ENCODE measurements around the gene CUTA. TPM values are rescaled to one million over a fixed set of nuclear protein-coding genes. Genes with fewer than 3 reads are reported as not detected.

Gene CUTA
- total and polyA plus RNA-seq, 2 donors: 62.5 to 192 TPM

GRCh38 chr6:33431880-33432541 lies 14.1 kb upstream of the CUTA start:
- Histone ChIP-seq H3K4me3 (ENCODE audit: low read depth, low read length) (no peak overlapping the region), H3K36me3 (ENCODE audit: insufficient read depth) (peaks cover 4% of the 10 kb centered on the region), H3K27ac (ENCODE audit: low read depth) (no peak overlapping the region), H3K4me1 (ENCODE audit: insufficient read depth) (no peaks in the 10 kb centered on the region)
- WGBS: 46% methylated on average over 12 of the region's 12 CpGs
- DNase-seq (ENCODE audit: extremely low spot score): no peak

GRCh38 chr6:33430991-33431879 lies 13.3 kb upstream of the CUTA start:
- WGBS: 4% methylated on average over 12 of the region's 12 CpGs
- no peak for DNase-seq (ENCODE audit: extremely low spot score)
- Histone ChIP-seq H3K27ac (ENCODE audit: low read depth) (no peak overlapping the region), H3K4me3 (ENCODE audit: low read depth, low read length) (no peak overlapping the region), H3K4me1 (ENCODE audit: insufficient read depth) (no peaks in the 10 kb centered on the region), H3K36me3 (ENCODE audit: insufficient read depth) (peaks cover 4% of the 10 kb centered on the region)

GRCh38 chr6:33430334-33430733 lies 12.4 kb upstream of the CUTA start:
- 50% methylated on average over 2 of the region's 2 CpGs for WGBS
- H3K36me3 ChIP-seq (ENCODE audit: insufficient read depth): no peaks in the 10 kb centered on the region
- no peak overlapping the region for H3K4me3 ChIP-seq (ENCODE audit: low read depth, low read length)
- no peaks in the 10 kb centered on the region for H3K4me1 ChIP-seq (ENCODE audit: insufficient read depth)
- H3K27ac ChIP-seq (ENCODE audit: low read depth): no peak overlapping the region
- DNase-seq (ENCODE audit: extremely low spot score): no peak

GRCh38 chr6:33429750-33430052 lies 11.8 kb upstream of the CUTA start:
- DNase-seq (ENCODE audit: extremely low spot score): no peak
- H3K36me3 ChIP-seq (ENCODE audit: insufficient read depth): no peaks in the 10 kb centered on the region
- peaks cover 3% of the 10 kb centered on the region for H3K4me1 ChIP-seq (ENCODE audit: insufficient read depth)
- 26% methylated on average over 2 of the region's 2 CpGs for WGBS
- no peak overlapping the region for H3K27ac ChIP-seq (ENCODE audit: low read depth)
- H3K4me3 ChIP-seq (ENCODE audit: low read depth, low read length): no peak overlapping the region

- no peak for DNase-seq (ENCODE audit: extremely low spot score)
- 56% methylated on average over 5 of the region's 5 CpGs for WGBS
- Histone ChIP-seq H3K4me1 (ENCODE audit: insufficient read depth) (peaks cover 3% of the 10 kb centered on the region), H3K27ac (ENCODE audit: low read depth) (no peak overlapping the region), H3K36me3 (ENCODE audit: insufficient read depth) (no peaks in the 10 kb centered on the region), H3K4me3 (ENCODE audit: low read depth, low read length) (no peak overlapping the region)
These were observed 11.3 kb upstream of the CUTA start for GRCh38 chr6:33428966-33429749.

GRCh38 chr6:33428224-33428965 lies 10.5 kb upstream of the CUTA start:
- Histone ChIP-seq H3K27ac (ENCODE audit: low read depth) (peak overlapping the region; percentile 13), H3K4me1 (ENCODE audit: insufficient read depth) (peaks cover 3% of the 10 kb centered on the region), H3K4me3 (ENCODE audit: low read depth, low read length) (peak overlapping the region; percentile 74), H3K36me3 (ENCODE audit: insufficient read depth) (no peaks in the 10 kb centered on the region)
- DNase-seq (ENCODE audit: extremely low spot score): no peak
- WGBS: 3% methylated on average over 33 of the region's 33 CpGs

GRCh38 chr6:33427585-33428223 lies 9.8 kb upstream of the CUTA start:
- WGBS: under 1% methylated on average over 73 of the region's 79 CpGs
- Histone ChIP-seq H3K4me3 (ENCODE audit: low read depth, low read length) (peak overlapping the region; percentile 74), H3K27ac (ENCODE audit: low read depth) (peak overlapping the region; percentile 51), H3K36me3 (ENCODE audit: insufficient read depth) (no peaks in the 10 kb centered on the region), H3K4me1 (ENCODE audit: insufficient read depth) (peaks cover 3% of the 10 kb centered on the region)
- no peak for DNase-seq (ENCODE audit: extremely low spot score)

- DNase-seq (ENCODE audit: extremely low spot score): no peak
- 10% methylated on average over 12 of the region's 12 CpGs for WGBS
- H3K27ac ChIP-seq (ENCODE audit: low read depth): peak overlapping the region; percentile 30
- no peaks in the 10 kb centered on the region for H3K36me3 ChIP-seq (ENCODE audit: insufficient read depth)
- H3K4me3 ChIP-seq (ENCODE audit: low read depth, low read length): peak overlapping the region; percentile 74
- peaks cover 3% of the 10 kb centered on the region for H3K4me1 ChIP-seq (ENCODE audit: insufficient read depth)
These were observed 8.9 kb upstream of the CUTA start for GRCh38 chr6:33426590-33427511.

- no peak for DNase-seq (ENCODE audit: extremely low spot score)
- Histone ChIP-seq H3K27ac (ENCODE audit: low read depth) (peak overlapping the region; percentile 86), H3K4me1 (ENCODE audit: insufficient read depth) (peaks cover 3% of the 10 kb centered on the region), H3K4me3 (ENCODE audit: low read depth, low read length) (peak overlapping the region; percentile 74), H3K36me3 (ENCODE audit: insufficient read depth) (no peaks in the 10 kb centered on the region)
- 2% methylated on average over 43 of the region's 43 CpGs for WGBS
These were observed 8.0 kb upstream of the CUTA start for GRCh38 chr6:33425668-33426577.

- peak overlapping the region; percentile 74 for H3K4me3 ChIP-seq (ENCODE audit: low read depth, low read length)
- no peaks in the 10 kb centered on the region for H3K36me3 ChIP-seq (ENCODE audit: insufficient read depth)
- WGBS: 12% methylated on average over 12 of the region's 12 CpGs
- DNase-seq (ENCODE audit: extremely low spot score): no peak
- H3K27ac ChIP-seq (ENCODE audit: low read depth): peak overlapping the region; percentile 86
- peaks cover 3% of the 10 kb centered on the region for H3K4me1 ChIP-seq (ENCODE audit: insufficient read depth)
These were observed 7.2 kb upstream of the CUTA start for GRCh38 chr6:33424855-33425667.

GRCh38 chr6:33423777-33424176 lies 5.9 kb upstream of the CUTA start:
- no peak overlapping the region for H3K27ac ChIP-seq (ENCODE audit: low read depth)
- H3K4me3 ChIP-seq (ENCODE audit: low read depth, low read length): no peak overlapping the region
- H3K36me3 ChIP-seq (ENCODE audit: insufficient read depth): no peaks in the 10 kb centered on the region
- 98% methylated on average over 2 of the region's 2 CpGs for WGBS
- H3K4me1 ChIP-seq (ENCODE audit: insufficient read depth): peaks cover 3% of the 10 kb centered on the region
- DNase-seq (ENCODE audit: extremely low spot score): no peak
